WTC11 (cell line): Measurements from ENCODE around the gene PPIP5K2.

Experiments used
- ATF3 ChIP-seq: sonication (generic); formaldehyde crosslinking; conservative IDR thresholded peaks from 2 replicates; pipeline ENCODE4 v1.8.1; 2022; ENCODE audit warnings: mild to moderate bottlenecking, missing genetic modification reagents
- CBFB ChIP-seq: sonication (generic); formaldehyde crosslinking; IDR thresholded peaks from 2 replicates; pipeline ENCODE4 v1.8.1; 2022; ENCODE audit warnings: mild to moderate bottlenecking, low read depth, missing genetic modification reagents
- E2F1 ChIP-seq: sonication (generic); formaldehyde crosslinking; IDR thresholded peaks from 2 replicates; pipeline ENCODE4 v1.8.0; 2022; ENCODE audit warnings: mild to moderate bottlenecking, missing genetic modification reagents
- ELF4 ChIP-seq: sonication (generic); formaldehyde crosslinking; IDR thresholded peaks from 2 replicates; pipeline ENCODE4 v1.8.1; 2022; ENCODE audit warnings: low read depth, mild to moderate bottlenecking, moderate library complexity, missing genetic modification reagents
- ESRRA ChIP-seq: sonication (generic); formaldehyde crosslinking; IDR thresholded peaks from 2 replicates; pipeline ENCODE4 v1.8.1; 2022; ENCODE audit warnings: mild to moderate bottlenecking, missing genetic modification reagents, borderline replicate concordance
- FOXJ3 ChIP-seq: sonication (generic); formaldehyde crosslinking; IDR thresholded peaks from 2 replicates; pipeline ENCODE4 v1.9.0; 2021; ENCODE audit warnings: missing genetic modification reagents, mild to moderate bottlenecking, borderline replicate concordance
- MAX ChIP-seq: sonication (generic); formaldehyde crosslinking; IDR thresholded peaks from 2 replicates; pipeline ENCODE4 v1.8.0; 2022; ENCODE audit warnings: mild to moderate bottlenecking, missing genetic modification reagents
- NR3C1 ChIP-seq: sonication (generic); formaldehyde crosslinking; conservative IDR thresholded peaks from 2 replicates; pipeline ENCODE4 v1.8.1; 2023; ENCODE audit warnings: low read depth, mild to moderate bottlenecking, missing genetic modification reagents
- PRRX2 ChIP-seq: fragments of 250-450 bp; sonication (Bioruptor Pico); IDR thresholded peaks from 2 replicates; pipeline ENCODE4 v1.8.0; 2021; ENCODE audit warnings: mild to moderate bottlenecking
- TEAD4 ChIP-seq: sonication (generic); formaldehyde crosslinking; IDR thresholded peaks from 2 replicates; pipeline ENCODE4 v1.8.0; 2022; ENCODE audit warnings: mild to moderate bottlenecking, missing genetic modification reagents
- ZNF121 ChIP-seq: sonication (generic); formaldehyde crosslinking; IDR thresholded peaks from 2 replicates; pipeline ENCODE4 v1.8.0; 2023; ENCODE audit warnings: missing genetic modification reagents
- ZNF138 ChIP-seq: sonication (generic); formaldehyde crosslinking; conservative IDR thresholded peaks from 2 replicates; pipeline ENCODE4 v1.8.1; 2022; ENCODE audit warnings: mild to moderate bottlenecking, moderate library complexity, missing genetic modification reagents
- TF ChIP-seq, protein P1 (sequence below): fragments of 200-600 bp; IDR thresholded peaks from 2 replicates; pipeline ENCODE4 v1.8.0; 2022; ENCODE audit warnings: antibody characterized with exemption
- TF ChIP-seq, protein P2 (sequence below): fragments of 250-450 bp; sonication (Bioruptor Pico); conservative IDR thresholded peaks from 2 replicates; pipeline ENCODE4 v1.9.0; 2021; ENCODE audit warnings: mild to moderate bottlenecking

GRCh38 chr5:103224894-103225246 lies 104.8 kb downstream of the PPIP5K2 start:
- TF ChIP-seq, protein P1, sequence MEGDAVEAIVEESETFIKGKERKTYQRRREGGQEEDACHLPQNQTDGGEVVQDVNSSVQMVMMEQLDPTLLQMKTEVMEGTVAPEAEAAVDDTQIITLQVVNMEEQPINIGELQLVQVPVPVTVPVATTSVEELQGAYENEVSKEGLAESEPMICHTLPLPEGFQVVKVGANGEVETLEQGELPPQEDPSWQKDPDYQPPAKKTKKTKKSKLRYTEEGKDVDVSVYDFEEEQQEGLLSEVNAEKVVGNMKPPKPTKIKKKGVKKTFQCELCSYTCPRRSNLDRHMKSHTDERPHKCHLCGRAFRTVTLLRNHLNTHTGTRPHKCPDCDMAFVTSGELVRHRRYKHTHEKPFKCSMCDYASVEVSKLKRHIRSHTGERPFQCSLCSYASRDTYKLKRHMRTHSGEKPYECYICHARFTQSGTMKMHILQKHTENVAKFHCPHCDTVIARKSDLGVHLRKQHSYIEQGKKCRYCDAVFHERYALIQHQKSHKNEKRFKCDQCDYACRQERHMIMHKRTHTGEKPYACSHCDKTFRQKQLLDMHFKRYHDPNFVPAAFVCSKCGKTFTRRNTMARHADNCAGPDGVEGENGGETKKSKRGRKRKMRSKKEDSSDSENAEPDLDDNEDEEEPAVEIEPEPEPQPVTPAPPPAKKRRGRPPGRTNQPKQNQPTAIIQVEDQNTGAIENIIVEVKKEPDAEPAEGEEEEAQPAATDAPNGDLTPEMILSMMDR: no peak
- TF ChIP-seq ZNF121 (CRISPR knock-in tag) (no peak), FOXJ3 (CRISPR knock-in tag) (no peak), ELF4 (CRISPR knock-in tag) (no peak), ZNF138 (CRISPR knock-in tag) (no peak), MAX (CRISPR knock-in tag) (no peak), E2F1 (no peak), NR3C1 (no peak), ATF3 (CRISPR knock-in tag) (no peak), PRRX2 (CRISPR knock-in tag) (no peak), ESRRA (CRISPR knock-in tag) (no peak), CBFB (CRISPR knock-in tag) (no peak), TEAD4 (CRISPR knock-in tag) (no peak)
- TF ChIP-seq, protein P2, sequence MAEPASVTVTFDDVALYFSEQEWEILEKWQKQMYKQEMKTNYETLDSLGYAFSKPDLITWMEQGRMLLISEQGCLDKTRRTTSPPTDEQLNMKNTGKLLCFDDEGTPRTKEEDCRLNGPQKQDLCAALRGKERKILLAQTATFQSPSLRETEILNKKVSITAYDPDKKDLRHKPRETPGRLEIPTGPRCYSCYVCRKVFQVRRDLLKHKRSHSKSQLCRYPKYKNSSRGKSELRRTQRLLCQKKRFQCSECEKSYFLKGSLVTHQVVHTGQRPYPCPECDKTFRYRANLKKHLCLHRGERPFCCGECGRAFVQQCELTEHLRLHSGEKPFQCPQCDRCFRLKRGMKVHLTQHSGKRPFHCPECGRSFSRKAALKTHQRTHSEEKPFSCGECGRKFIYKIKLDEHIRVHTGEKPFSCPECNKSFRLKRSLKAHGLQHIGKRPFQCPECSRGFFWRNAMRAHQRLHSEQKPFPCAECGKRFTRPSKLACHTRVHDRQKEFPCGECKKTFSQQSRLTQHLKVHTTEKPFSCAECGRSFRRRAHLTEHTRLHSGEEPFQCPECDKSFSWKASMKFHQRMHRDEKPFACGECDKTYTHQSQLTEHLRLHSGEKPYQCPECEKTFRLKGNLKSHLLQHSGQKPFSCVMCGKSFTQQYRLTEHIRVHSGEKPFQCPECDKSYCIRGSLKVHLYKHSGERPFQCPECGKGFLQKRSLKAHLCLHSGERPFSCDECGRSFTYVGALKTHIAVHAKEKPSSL (CRISPR knock-in tag): no peak
